ENCODE data around the gene SINHCAF. TPM values are rescaled to one million over a fixed set of nuclear protein-coding genes. Genes with fewer than 3 reads are reported as not detected.

The SINHCAF gene
- total RNA-seq, 1 experiment from 2014 or later = 497 TPM

DNA sequence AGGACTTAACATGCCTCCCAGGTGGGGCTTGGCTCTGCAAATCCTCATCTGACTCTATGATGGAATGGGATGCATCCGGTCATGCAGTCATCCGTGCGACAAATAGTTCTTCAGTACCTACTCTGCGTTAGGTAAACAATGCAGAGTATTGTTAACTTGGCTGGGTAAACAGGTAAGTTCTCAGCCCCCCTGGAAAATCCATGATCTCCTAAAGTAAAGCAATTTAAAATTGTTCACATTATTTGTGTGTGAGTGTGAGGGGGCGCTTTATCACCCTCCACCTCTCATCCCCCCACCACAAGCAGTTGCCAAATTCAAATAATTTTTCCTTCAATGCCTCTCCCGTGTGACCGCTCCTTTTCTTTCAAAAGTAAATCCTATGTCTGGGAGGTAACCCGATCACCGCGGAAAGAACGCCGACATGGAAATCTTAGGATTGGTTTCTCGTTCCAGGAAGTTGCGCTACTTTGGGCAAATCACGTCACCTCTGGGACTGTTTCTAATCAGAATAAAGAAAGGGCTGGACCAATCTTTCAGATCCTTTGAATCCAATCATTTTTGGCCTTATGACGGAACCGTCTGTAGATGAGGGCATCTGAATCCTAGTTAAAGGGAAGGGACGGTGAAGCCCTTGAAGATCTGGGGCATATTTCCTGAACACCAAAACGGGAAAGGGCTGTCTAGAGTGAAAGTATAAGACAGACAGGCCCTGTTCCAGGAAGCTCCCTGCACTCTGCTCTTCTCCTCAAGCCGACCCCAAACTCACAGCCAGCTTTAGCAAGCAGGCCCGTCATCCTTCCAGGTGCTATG lies 44.0 kb upstream of the SINHCAF start:
- Histone ChIP-seq H3K4ac (ENCODE audit: low read depth, low read length) (peak overlapping the region; percentile 14), H2BK15ac (ENCODE audit: low read depth, low read length) (no peak overlapping the region), H3K27me3 (ENCODE audit: insufficient read depth, low read length) (no peaks in the 10 kb centered on the region), H2AFZ (ENCODE audit: low read length) (no peak overlapping the region), H2BK20ac (ENCODE audit: low read depth, low read length, poor library complexity, severe bottlenecking) (no peak overlapping the region), H2BK120ac (ENCODE audit: low read depth, low read length, poor library complexity, severe bottlenecking) (peak overlapping the region; percentile 63), H4K5ac (ENCODE audit: insufficient read length, low read depth, low read length) (peak overlapping the region; percentile 85), H2BK12ac (ENCODE audit: insufficient read length, low read depth, low read length) (peak overlapping the region; percentile 68), H3K9me3 (ENCODE audit: control insufficient read depth, low read depth, low read length) (no peaks in the 10 kb centered on the region), H3K79me2 (ENCODE audit: insufficient read depth, low read length) (no peaks in the 10 kb centered on the region), H3K4me1 (ENCODE audit: insufficient read depth, low read length) (peaks cover 9% of the 10 kb centered on the region; the same call in 1 of the 2 replicates), H3T11ph (ENCODE audit: low read length) (no peak overlapping the region), H3K79me1 (ENCODE audit: insufficient read depth, low read depth, low read length, poor library complexity, severe bottlenecking) (no peaks in the 10 kb centered on the region), H4K20me1 (ENCODE audit: control insufficient read depth, insufficient read depth, insufficient read length) (no peaks in the 10 kb centered on the region), H3K23ac (ENCODE audit: insufficient read length, low read depth, low read length) (no peak overlapping the region), H2AK5ac (ENCODE audit: insufficient read length, low read length) (peak overlapping the region; percentile 3), H3K56ac (ENCODE audit: insufficient read length, low read depth, low read length) (no peak overlapping the region), H3K27ac (ENCODE audit: insufficient read length, low read depth, low read length) (peak overlapping the region; percentile 100), H3K9ac (ENCODE audit: extremely low read depth, insufficient read length, low read length) (peak overlapping the region; percentile 64), H3K4me2 (ENCODE audit: insufficient read depth, insufficient read length, low read length) (peak overlapping the region; percentile 83), H3K18ac (ENCODE audit: insufficient read length, low read depth, low read length) (peak overlapping the region; percentile 88), H4K91ac (ENCODE audit: insufficient read length, low read depth, low read length) (peak overlapping the region; percentile 45), H2BK5ac (ENCODE audit: insufficient read length, low read length) (peak overlapping the region; percentile 70), H4K8ac (replicated peaks; ENCODE audit: insufficient read length, low read depth, low read length) (no peak overlapping the region), H3K14ac (ENCODE audit: insufficient read depth, low read length) (peak overlapping the region; percentile 65; the same call in 1 of the 2 replicates), H3K23me2 (ENCODE audit: insufficient read length, low read depth, low read length, poor library complexity, severe bottlenecking) (peaks cover 4% of the 10 kb centered on the region)
- no peaks in the 10 kb centered on the region for H3K9me3 Mint-ChIP-seq
- peaks cover 35 to 43% of the 10 kb centered on the region in 2 experiments for H3K4me1 Mint-ChIP-seq
- peak overlapping the region; percentile 54 to 80 for H3K4me3 Mint-ChIP-seq
- H3K36me3 Mint-ChIP-seq (ENCODE audit: insufficient read depth in 1 of 3, low read depth in 3 of 3) = peaks cover 0 to 3% (median 0%) of the 10 kb centered on the region in 3 experiments; a peak in 1 of 7 replicates
- H3K27ac Mint-ChIP-seq = peak overlapping the region; percentile 99 to 100 (median 99)
- no peaks in the 10 kb centered on the region for H3K27me3 Mint-ChIP-seq (ENCODE audit: low read depth)
- WGBS (ENCODE audit: extremely low coverage, insufficient read length, low lambda C conversion rate) = no CpG with 5 or more reads among the region's 21 CpGs
- TF ChIP-seq, protein P1, sequence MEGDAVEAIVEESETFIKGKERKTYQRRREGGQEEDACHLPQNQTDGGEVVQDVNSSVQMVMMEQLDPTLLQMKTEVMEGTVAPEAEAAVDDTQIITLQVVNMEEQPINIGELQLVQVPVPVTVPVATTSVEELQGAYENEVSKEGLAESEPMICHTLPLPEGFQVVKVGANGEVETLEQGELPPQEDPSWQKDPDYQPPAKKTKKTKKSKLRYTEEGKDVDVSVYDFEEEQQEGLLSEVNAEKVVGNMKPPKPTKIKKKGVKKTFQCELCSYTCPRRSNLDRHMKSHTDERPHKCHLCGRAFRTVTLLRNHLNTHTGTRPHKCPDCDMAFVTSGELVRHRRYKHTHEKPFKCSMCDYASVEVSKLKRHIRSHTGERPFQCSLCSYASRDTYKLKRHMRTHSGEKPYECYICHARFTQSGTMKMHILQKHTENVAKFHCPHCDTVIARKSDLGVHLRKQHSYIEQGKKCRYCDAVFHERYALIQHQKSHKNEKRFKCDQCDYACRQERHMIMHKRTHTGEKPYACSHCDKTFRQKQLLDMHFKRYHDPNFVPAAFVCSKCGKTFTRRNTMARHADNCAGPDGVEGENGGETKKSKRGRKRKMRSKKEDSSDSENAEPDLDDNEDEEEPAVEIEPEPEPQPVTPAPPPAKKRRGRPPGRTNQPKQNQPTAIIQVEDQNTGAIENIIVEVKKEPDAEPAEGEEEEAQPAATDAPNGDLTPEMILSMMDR (conservative IDR thresholded peaks at IDR 0.05) = no peak
- DNase-seq = peak; percentile 76

Measured in H9 (cell line).